Activated CD8-positive, alpha-beta memory T cell treated with anti-CD3 and anti-CD28 coated beads for 48 hours (primary cell): Measurements from ENCODE around the gene PLEKHH3.

ENCODE experiments used
- DNase-seq, 3 experiments: peaks; one replicate each; pipeline ENCODE4 v3.0.0-alpha.2; 2020; ENCODE audit warnings: low read depth in 2 of 3, low spot score in 2 of 3

Gene PLEKHH3

GRCh38 chr17:42676424-42677011 lies at the start of gene PLEKHH3:
TSS of gene PLEKHH3 (minus strand) at chr17:42676994. CDS start at chr17:42676563, 431 bp downstream.
- DNase-seq = no peak

- DNase-seq = no peak
Observed at GRCh38 chr17:42725143-42725542, 48.3 kb upstream of the PLEKHH3 start.

- no peak for DNase-seq
Observed at GRCh38 chr17:42723636-42724035, 46.8 kb upstream of the PLEKHH3 start.

- no peak for DNase-seq
Observed at GRCh38 chr17:42720996-42721583, 44.3 kb upstream of the PLEKHH3 start.

GRCh38 chr17:42709561-42709960 lies 32.8 kb upstream of the PLEKHH3 start:
- no peak for DNase-seq

- no peak for DNase-seq
Observed at GRCh38 chr17:42708588-42708987, 31.8 kb upstream of the PLEKHH3 start.

- DNase-seq = no peak
Observed at GRCh38 chr17:42706732-42707131, 29.9 kb upstream of the PLEKHH3 start.

GRCh38 chr17:42704837-42705494 lies 28.2 kb upstream of the PLEKHH3 start:
- peak in 1 of 3 experiments; percentile 30 for DNase-seq

- no peak for DNase-seq
Observed at GRCh38 chr17:42704490-42704836, 27.7 kb upstream of the PLEKHH3 start.

- DNase-seq = no peak
Observed at GRCh38 chr17:42702446-42702845, 25.7 kb upstream of the PLEKHH3 start.

GRCh38 chr17:42700586-42701289 lies 23.9 kb upstream of the PLEKHH3 start:
- DNase-seq = no peak

GRCh38 chr17:42699415-42699740 lies 22.6 kb upstream of the PLEKHH3 start:
- DNase-seq = no peak

- DNase-seq = no peak
Observed at GRCh38 chr17:42698736-42699414, 22.1 kb upstream of the PLEKHH3 start.

GRCh38 chr17:42697108-42697811 lies 20.5 kb upstream of the PLEKHH3 start:
- no peak for DNase-seq

GRCh38 chr17:42695500-42695899 lies 18.7 kb upstream of the PLEKHH3 start:
- DNase-seq = no peak

- DNase-seq = no peak
Observed at GRCh38 chr17:42694524-42694923, 17.7 kb upstream of the PLEKHH3 start.

- no peak for DNase-seq
Observed at GRCh38 chr17:42692489-42692888, 15.7 kb upstream of the PLEKHH3 start.

GRCh38 chr17:42691021-42691545 lies 14.3 kb upstream of the PLEKHH3 start:
- DNase-seq = no peak

GRCh38 chr17:42690596-42690995 lies 13.8 kb upstream of the PLEKHH3 start:
- no peak for DNase-seq

- no peak for DNase-seq
Observed at GRCh38 chr17:42687707-42688320, 11.0 kb upstream of the PLEKHH3 start.
